Right atrium auricular region (tissue), 2 donors: Measurements from ENCODE around the gene SPOUT1. TPM values are rescaled to one million over a fixed set of nuclear protein-coding genes. Genes with fewer than 3 reads are reported as not detected.
"Not testable (repeated sequence)": the region's sequence is repeated elsewhere in the genome, so short reads cannot be mapped to it uniquely, and the experiment has no call there.

Source experiments
- DNase-seq: peaks from one replicate; pipeline ENCODE4 v3.0.0-alpha.2; 2019; ENCODE audit warnings: low spot score
- H3K27ac ChIP-seq, 2 donors: fragments of 200-600 bp; sonication (generic); 1 replicate in 1 of 2; 2 replicates in 1 of 2; pipeline ENCODE4 v1.5.1; 2016 to 2019
- H3K27me3 ChIP-seq, 2 donors: fragments of 200-600 bp; sonication (generic); one replicate each; pipeline versions ENCODE4 v1.5.1 to v1.6.0; 2017 to 2019
- H3K36me3 ChIP-seq: fragments of 200-600 bp; sonication (generic); one replicate; pipeline ENCODE4 v1.5.1; 2016
- H3K4me1 ChIP-seq, 2 donors: fragments of 200-600 bp; sonication (generic); one replicate each; pipeline versions ENCODE4 v1.5.1 to v1.6.0; 2017 to 2019
- H3K4me3 ChIP-seq, 2 donors: fragments of 200-600 bp; sonication (generic); 1 replicate in 1 of 2; 2 replicates in 1 of 2; pipeline ENCODE4 v1.5.1; 2017 to 2019; ENCODE audit warnings: mild to moderate bottlenecking in 1 of 2, moderate library complexity in 1 of 2
- H3K9me3 ChIP-seq, 2 donors: fragments of 200-600 bp; sonication (generic); one replicate each; pipeline ENCODE4 v1.5.1; 2019
- CTCF ChIP-seq, 2 donors: fragments of 200-600 bp; sonication (generic); IDR thresholded peaks; one replicate each; pipeline ENCODE4 v1.5.1; 2019; ENCODE audit warnings: antibody characterized with exemption in 2 of 2
- total RNA-seq, 2 donors: library from RNA; depleted of rRNA; stranded (reverse); fragments of >200 nt; gene quantifications; one replicate each; pipeline ENCODE4 v1.1.0, GENCODE V29; 2016

Gene SPOUT1
- total RNA-seq, 2 donors from 2014 or later, result 8.5 to 11.6 TPM

- no peaks in the 10 kb centered on the region for H3K27me3 ChIP-seq
- peak; percentile 93 for DNase-seq
- peaks cover 10% of the 10 kb centered on the region for H3K36me3 ChIP-seq
- H3K9me3 ChIP-seq, result peaks cover 0 to 2% of the 10 kb centered on the region in 2 donors
- H3K4me3 ChIP-seq, result peak within 1 kb of the TSS; percentile 94 to 97
- H3K27ac ChIP-seq, result peak within 1 kb of the TSS; percentile 85 to 86
- TF ChIP-seq CTCF (IDR thresholded peaks at IDR 0.05), result no peak
- H3K4me1 ChIP-seq, result peaks cover 0 to 25% of the 10 kb centered on the region in 2 donors
These were observed 42.7 kb downstream of the SPOUT1 start, which contains the start of gene TBC1D13 for GRCh38 chr9:128786681-128787601. TBC1D13 (plus strand) TSS chr9:128787253; CDS start chr9:128787354, 101 bp downstream.

- no peak for TF ChIP-seq CTCF (IDR thresholded peaks at IDR 0.05)
- Histone ChIP-seq H3K4me3 (no peak overlapping the region), H3K4me1 (peaks cover 0 to 25% of the 10 kb centered on the region in 2 donors), H3K27ac (no peak overlapping the region), H3K27me3 (no peaks in the 10 kb centered on the region), H3K36me3 (no peaks in the 10 kb centered on the region), H3K9me3 (peaks cover 0 to 7% of the 10 kb centered on the region in 2 donors)
- no peak for DNase-seq
These were observed 44.2 kb downstream of the SPOUT1 start for GRCh38 chr9:128785427-128785826.

- DNase-seq, result no peak
- Histone ChIP-seq H3K27ac (no peak overlapping the region), H3K27me3 (no peaks in the 10 kb centered on the region), H3K4me1 (peaks cover 0 to 13% of the 10 kb centered on the region in 2 donors), H3K36me3 (no peaks in the 10 kb centered on the region), H3K4me3 (no peak overlapping the region), H3K9me3 (peaks cover 0 to 7% of the 10 kb centered on the region in 2 donors)
- TF ChIP-seq CTCF (IDR thresholded peaks at IDR 0.05), result no peak
These were observed 46.9 kb downstream of the SPOUT1 start for GRCh38 chr9:128782669-128783068.

GRCh38 chr9:128781187-128782070 lies 48.2 kb downstream of the SPOUT1 start:
- DNase-seq, result no peak
- no peak overlapping the region for H3K4me3 ChIP-seq
- no peak overlapping the region for H3K27ac ChIP-seq
- H3K4me1 ChIP-seq, result peaks cover 0 to 10% of the 10 kb centered on the region in 2 donors
- H3K27me3 ChIP-seq, result no peaks in the 10 kb centered on the region
- TF ChIP-seq CTCF (IDR thresholded peaks at IDR 0.05), result no peak
- no peaks in the 10 kb centered on the region for H3K36me3 ChIP-seq
- H3K9me3 ChIP-seq, result peaks cover 0 to 7% of the 10 kb centered on the region in 2 donors

- not testable (repeated sequence) for H3K9me3 ChIP-seq, H3K4me1 ChIP-seq, DNase-seq, H3K4me3 ChIP-seq, H3K36me3 ChIP-seq, H3K27me3 ChIP-seq, H3K27ac ChIP-seq
These were observed 49.5 kb downstream of the SPOUT1 start for GRCh38 chr9:128780093-128780492.

GRCh38 chr9:128774804-128775203 lies 54.8 kb downstream of the SPOUT1 start:
- no peak for TF ChIP-seq CTCF (IDR thresholded peaks at IDR 0.05)
- Histone ChIP-seq H3K27ac (no peak overlapping the region), H3K4me1 (peaks cover 0 to 14% of the 10 kb centered on the region in 2 donors), H3K36me3 (no peaks in the 10 kb centered on the region), H3K9me3 (no peaks in the 10 kb centered on the region), H3K4me3 (no peak overlapping the region), H3K27me3 (no peaks in the 10 kb centered on the region)
- DNase-seq, result no peak
